Activated CD8-positive, alpha-beta T cell treated with anti-CD3 and anti-CD28 coated beads for 36 hours (primary cell): ENCODE data around the gene MATN1. TPM values are rescaled to one million over a fixed set of nuclear protein-coding genes. Genes with fewer than 3 reads are reported as not detected.

ENCODE experiments used
- ATAC-seq: fragments of 200-7000 bp; cut with Tn5 transposase; one replicate; pipeline ENCODE4 v1.10.0; 2021; ENCODE audit warnings: mild to moderate bottlenecking, moderate library complexity
- CTCF ChIA-PET: fragments of 350-600 bp; sonication (Branson Sonifier 250); formaldehyde crosslinking; loops from one replicate; lab custom pipeline; 2021; ENCODE audit warnings: antibody characterized with exemption; lab: Charles Lee
- POLR2A ChIA-PET: fragments of 350-600 bp; sonication (Branson Sonifier 250); formaldehyde crosslinking; loops from one replicate; lab custom pipeline; 2021; ENCODE audit warnings: antibody characterized with exemption; lab: Charles Lee
- DNase-seq: peaks from one replicate; pipeline ENCODE4 v3.0.0-alpha.2; 2020
- H3K27ac Mint-ChIP-seq: one replicate; pipeline ENCODE4 v1.8.0; 2021; ENCODE audit warnings: mild to moderate bottlenecking, mixed read lengths
- H3K27me3 Mint-ChIP-seq: one replicate; pipeline ENCODE4 v1.8.0; 2021; ENCODE audit warnings: mixed read lengths
- H3K36me3 Mint-ChIP-seq: one replicate; pipeline ENCODE4 v1.8.0; 2021; ENCODE audit warnings: low read depth, mixed read lengths
- H3K4me1 Mint-ChIP-seq: one replicate; pipeline ENCODE4 v1.8.0; 2021; ENCODE audit warnings: low read depth, mixed read lengths
- H3K4me3 Mint-ChIP-seq: one replicate; pipeline ENCODE4 v1.8.0; 2021; ENCODE audit warnings: mild to moderate bottlenecking, moderate library complexity, mixed read lengths
- H3K9me3 Mint-ChIP-seq: one replicate; pipeline ENCODE4 v1.8.0; 2021; ENCODE audit warnings: mixed read lengths
- CTCF ChIP-seq: fragments of 200-600 bp; IDR thresholded peaks from one replicate; pipeline ENCODE4 v1.8.0; 2022; ENCODE audit warnings: antibody characterized with exemption, mild to moderate bottlenecking
- intact Hi-C: fragments of 100-400 bp; cut with micrococcal nuclease; formaldehyde crosslinking; loops from one replicate; pipeline ENCODE4 v1.10.0; 2022
- total RNA-seq, 2 experiments: library from RNA; stranded (reverse); gene quantifications; one replicate each; pipeline ENCODE4 v1.2.3, GENCODE V29; 2021

Gene MATN1
- total RNA-seq, result 1 to 10 TPM in 1 of 2 experiments, under 1 TPM in 1; 0.45 to 1.4 TPM

GRCh38 chr1:30723331-30723755, at the start of gene MATN1:
TSS of gene MATN1 (minus strand) at chr1:30723585. CDS start at chr1:30723551, 34 bp downstream.
- intact Hi-C loops, result loop anchor here (5.0 kb wide), 1 partner anchor 189 kb away; no protein-coding TSS in a partner anchor
- no peak for DNase-seq
- ChIA-PET CTCF (interaction anchor here (0.5 to 9.2 kb wide), 6 partner anchors 11 to 189 kb away, joined by 3 to 132 read pairs (median 6); no protein-coding TSS in a partner anchor), POLR2A (interaction anchor here (0.9 to 36.3 kb wide), 2 partner anchors 13 to 36 kb away, joined by 3 to 671 read pairs; partner anchors contain the start of gene LAPTM5)
- Mint-ChIP-seq H3K27ac (no peak within 1 kb of the TSS), H3K4me1 (peaks cover 34% of the 10 kb centered on the region), H3K4me3 (no peak within 1 kb of the TSS), H3K27me3 (no peaks in the 10 kb centered on the region), H3K36me3 (peaks cover 2% of the 10 kb centered on the region), H3K9me3 (no peaks in the 10 kb centered on the region)
- no peak for TF ChIP-seq CTCF
- no peak for ATAC-seq

GRCh38 chr1:30771005-30771404, 47.6 kb upstream of the MATN1 start:
- intact Hi-C loops, result no loop called here
- Mint-ChIP-seq H3K27me3 (no peaks in the 10 kb centered on the region), H3K9me3 (no peaks in the 10 kb centered on the region), H3K4me3 (no peak overlapping the region), H3K36me3 (no peaks in the 10 kb centered on the region), H3K27ac (no peak overlapping the region), H3K4me1 (peaks cover 23% of the 10 kb centered on the region)
- ChIA-PET CTCF (interaction anchor here (0.6 to 10.3 kb wide), 2 partner anchors 9 to 44 kb away, joined by 3 to 132 read pairs; partner anchors contain the start of gene MATN1), POLR2A (interaction anchor here (1.0 to 24.0 kb wide), 3 partner anchors 10 to 52 kb away, joined by 3 to 671 read pairs (median 6); partner anchors contain the start of genes LAPTM5 and MATN1)
- ATAC-seq, result no peak
- TF ChIP-seq CTCF, result no peak
- DNase-seq, result no peak

GRCh38 chr1:30770150-30770549, 46.8 kb upstream of the MATN1 start:
- intact Hi-C loops, result no loop called here
- no peaks in the 10 kb centered on the region for H3K9me3 Mint-ChIP-seq
- TF ChIP-seq CTCF, result no peak
- DNase-seq, result no peak
- ChIA-PET CTCF (interaction anchor here (1.0 to 6.2 kb wide), 2 partner anchors 9 to 52 kb away, joined by 3 to 44 read pairs; no protein-coding TSS in a partner anchor), POLR2A (interaction anchor here (24.0 kb wide), 1 partner anchor 29 kb away, joined by 671 read pairs; the partner anchor contains the start of genes LAPTM5 and MATN1)
- H3K27ac Mint-ChIP-seq, result no peak overlapping the region
- no peaks in the 10 kb centered on the region for H3K36me3 Mint-ChIP-seq
- H3K4me3 Mint-ChIP-seq, result no peak overlapping the region
- ATAC-seq, result no peak
- peaks cover 31% of the 10 kb centered on the region for H3K4me1 Mint-ChIP-seq
- no peaks in the 10 kb centered on the region for H3K27me3 Mint-ChIP-seq

- H3K36me3 Mint-ChIP-seq, result no peaks in the 10 kb centered on the region
- ChIA-PET CTCF (interaction anchor here (0.7 to 6.2 kb wide), 6 partner anchors 9 to 160 kb away, joined by 3 to 44 read pairs (median 4); no protein-coding TSS in a partner anchor), POLR2A (interaction anchor here (1.4 to 24.0 kb wide), 3 partner anchors 9 to 50 kb away, joined by 7 to 671 read pairs (median 17); partner anchors contain the start of genes LAPTM5 and MATN1)
- peaks cover 39% of the 10 kb centered on the region for H3K4me1 Mint-ChIP-seq
- no peaks in the 10 kb centered on the region for H3K27me3 Mint-ChIP-seq
- TF ChIP-seq CTCF, result no peak
- H3K4me3 Mint-ChIP-seq, result no peak overlapping the region
- ATAC-seq (no peak), DNase-seq (no peak)
- intact Hi-C loops, result no loop called here
- peak overlapping the region; percentile 61 for H3K27ac Mint-ChIP-seq
- no peaks in the 10 kb centered on the region for H3K9me3 Mint-ChIP-seq
Observed at GRCh38 chr1:30768830-30769718, 45.7 kb upstream of the MATN1 start.
